HG03354 (cell line): ENCODE data around the gene ZNF214.

Source experiments
- ATAC-seq: cut with Tn5 transposase; IDR thresholded peaks from one replicate; pipeline ENCODE4 v1.9.1; 2021; ENCODE audit warnings: mild to moderate bottlenecking; ENCODE audit not compliant: unreplicated experiment, poor library complexity, severe bottlenecking

Gene ZNF214

DNA sequence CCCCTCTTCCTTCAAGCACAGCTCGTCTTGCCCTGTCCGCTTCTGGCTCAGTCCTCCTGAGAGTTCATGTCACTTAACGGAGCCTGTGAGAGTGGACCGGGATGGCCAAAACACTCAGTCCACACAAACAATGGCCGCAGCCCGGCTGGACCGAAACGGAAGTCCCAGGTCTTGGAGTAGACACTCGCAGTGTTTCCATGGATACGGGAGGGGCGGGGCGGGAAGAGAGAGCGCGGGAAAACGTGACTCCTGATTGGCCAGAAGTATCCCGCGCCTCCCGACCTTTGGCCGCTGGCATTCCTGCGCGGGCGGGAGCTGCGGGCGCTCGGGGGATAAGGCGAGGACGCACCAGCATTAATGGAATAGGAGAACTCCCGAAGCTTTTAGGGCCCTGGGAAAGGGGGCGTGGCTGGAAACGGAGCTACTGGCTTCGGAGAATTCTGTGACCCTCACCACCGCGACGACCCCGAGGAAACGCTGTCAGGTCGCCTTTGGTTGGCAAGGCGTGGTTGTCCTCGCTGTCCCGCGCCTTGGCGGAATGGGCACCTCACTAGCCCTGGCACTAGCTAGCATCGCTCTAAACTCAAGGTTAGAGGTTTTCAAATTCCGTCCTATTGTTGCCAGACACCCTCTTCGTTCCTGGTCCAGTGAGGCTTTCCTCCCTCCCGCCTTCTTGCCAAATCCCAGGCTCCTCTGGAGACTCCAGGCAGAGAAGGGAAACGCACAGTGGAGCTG lies at the start of gene ZNF214, which contains the start of gene NLRP14:
Gene ZNF214 (minus strand): TSS at position 164 of the 735 bp plus-strand sequence. CDS start 17,511 bp downstream, outside the sequence.
Gene NLRP14 (plus strand): TSS at position 297 of the 735 bp plus-strand sequence. CDS start 18,108 bp downstream, outside the sequence.
- peak; percentile 57 for ATAC-seq

DNA sequence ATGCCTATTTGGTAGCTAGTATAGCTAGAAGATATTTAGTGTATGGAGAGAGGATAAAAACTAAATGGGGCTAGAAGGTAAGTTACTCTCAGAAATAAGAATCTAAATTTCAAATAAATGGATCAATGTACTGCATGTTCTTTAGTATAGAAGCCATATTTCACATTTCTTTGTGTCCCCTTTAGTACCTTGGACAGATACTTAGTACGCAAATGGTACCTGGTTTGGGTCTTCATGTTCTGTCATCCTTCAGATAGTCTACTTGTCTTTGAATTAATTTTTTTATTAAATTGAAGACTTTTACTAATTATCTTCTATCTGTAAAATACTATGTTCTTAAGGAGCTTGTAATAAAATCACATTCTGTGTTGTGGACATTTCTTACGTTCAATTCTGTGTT lies 42.4 kb upstream of the ZNF214 start:
- no peak for ATAC-seq

DNA sequence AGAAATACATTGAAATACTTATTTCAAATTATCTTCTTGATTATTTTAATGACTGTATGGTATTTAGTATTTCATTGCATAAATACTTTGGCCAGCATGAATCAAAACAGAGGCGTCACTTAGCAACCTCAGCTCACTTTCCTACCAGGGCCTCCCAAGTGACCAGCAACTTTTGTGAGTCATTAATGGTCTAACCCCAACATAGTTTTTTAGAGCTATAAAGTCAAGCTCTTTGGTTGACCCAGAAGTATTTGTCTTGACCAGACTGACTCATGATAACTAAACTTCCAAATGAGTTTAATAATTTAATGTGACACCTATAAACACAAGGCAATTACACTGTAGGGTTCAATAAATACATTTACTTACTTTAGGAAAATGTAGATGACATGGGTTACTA lies 40.7 kb upstream of the ZNF214 start:
- no peak for ATAC-seq

DNA sequence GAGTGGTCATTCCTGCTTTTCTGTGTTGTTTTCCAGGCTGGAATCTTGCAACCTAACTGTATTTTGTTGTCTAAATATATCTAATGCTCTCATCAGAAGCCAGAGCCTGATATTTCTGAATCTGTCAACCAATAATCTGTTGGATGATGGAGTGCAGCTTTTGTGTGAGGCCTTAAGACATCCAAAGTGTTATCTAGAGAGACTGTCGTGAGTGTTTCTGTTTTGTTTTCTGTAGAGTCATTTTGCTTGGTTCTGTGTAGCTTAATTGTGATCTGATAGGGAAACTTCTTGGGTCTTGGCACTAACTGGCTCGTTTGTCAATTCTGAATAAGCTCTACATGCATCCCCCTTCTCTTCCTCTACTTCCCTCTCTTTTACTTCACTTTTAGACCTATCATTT lies 37.5 kb upstream of the ZNF214 start:
- ATAC-seq: no peak

DNA sequence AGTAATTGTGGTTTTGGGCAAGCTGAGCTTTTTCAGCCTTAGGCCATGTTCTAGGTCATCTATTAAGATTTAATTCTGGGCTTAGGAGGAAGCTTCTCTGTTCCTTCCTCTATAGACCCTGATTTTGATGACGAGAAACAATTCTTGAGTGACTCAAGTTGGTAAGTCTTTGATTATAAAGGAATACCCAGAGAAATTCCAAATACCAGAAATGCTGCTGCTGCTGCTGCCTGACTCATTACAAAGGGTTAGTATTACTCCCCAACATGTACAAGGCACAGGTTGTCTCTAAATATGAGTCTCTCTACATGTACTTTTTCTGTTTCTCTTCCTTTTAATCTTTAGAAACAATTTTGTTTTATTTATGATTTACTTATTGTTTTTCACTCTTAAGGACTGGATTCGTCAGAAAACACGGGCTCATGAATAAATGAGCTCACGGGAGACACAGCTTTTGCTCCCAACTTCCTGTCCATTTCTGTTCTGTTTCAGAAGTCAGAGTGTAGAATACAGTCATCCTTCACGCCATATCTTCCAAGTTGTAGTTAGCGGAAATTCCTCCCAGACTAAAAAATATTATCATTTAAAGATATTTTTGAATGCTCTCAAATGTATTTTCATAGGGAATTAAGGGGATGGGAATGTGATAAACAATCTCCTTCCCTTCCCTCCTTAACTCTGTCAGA lies 36.8 kb upstream of the ZNF214 start:
- no peak for ATAC-seq

GRCh38 chr11:7050191-7050590 lies 30.0 kb upstream of the ZNF214 start:
- no peak for ATAC-seq

DNA sequence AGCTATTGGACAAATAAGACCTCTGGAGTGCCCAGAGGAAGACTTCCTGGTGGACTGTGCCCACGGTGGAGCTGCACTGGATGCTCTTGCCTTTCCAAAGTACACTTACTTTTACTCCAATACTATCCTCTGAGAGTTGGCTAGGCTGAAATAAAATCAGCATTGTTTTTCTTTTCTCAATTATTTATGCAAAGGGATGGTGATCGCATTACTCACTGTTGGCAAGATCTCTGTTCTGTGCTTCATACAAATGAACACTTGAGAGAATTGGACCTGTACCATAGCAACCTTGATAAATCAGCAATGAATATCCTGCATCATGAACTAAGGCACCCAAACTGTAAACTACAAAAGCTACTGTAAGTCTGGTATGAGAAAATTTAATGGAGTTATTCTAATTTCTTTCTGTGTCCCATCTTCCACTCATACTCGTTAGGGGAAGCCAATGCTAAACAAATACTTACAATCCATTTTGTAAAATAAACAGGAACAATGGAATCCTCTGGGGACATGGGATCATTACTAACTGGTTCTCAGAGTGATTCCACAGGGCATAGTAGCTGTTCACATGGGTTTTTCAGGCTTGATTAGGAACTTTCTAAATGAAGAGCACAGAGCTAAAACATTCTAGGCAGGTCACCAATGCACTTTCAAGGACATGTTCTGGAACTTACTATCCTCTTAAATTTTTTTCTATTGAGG lies 26.5 kb upstream of the ZNF214 start:
- no peak for ATAC-seq

- ATAC-seq: no peak
Measured at GRCh38 chr11:7034019-7034418, 13.9 kb upstream of the ZNF214 start.

GRCh38 chr11:7032692-7033091 lies 12.5 kb upstream of the ZNF214 start:
- ATAC-seq: no peak

DNA sequence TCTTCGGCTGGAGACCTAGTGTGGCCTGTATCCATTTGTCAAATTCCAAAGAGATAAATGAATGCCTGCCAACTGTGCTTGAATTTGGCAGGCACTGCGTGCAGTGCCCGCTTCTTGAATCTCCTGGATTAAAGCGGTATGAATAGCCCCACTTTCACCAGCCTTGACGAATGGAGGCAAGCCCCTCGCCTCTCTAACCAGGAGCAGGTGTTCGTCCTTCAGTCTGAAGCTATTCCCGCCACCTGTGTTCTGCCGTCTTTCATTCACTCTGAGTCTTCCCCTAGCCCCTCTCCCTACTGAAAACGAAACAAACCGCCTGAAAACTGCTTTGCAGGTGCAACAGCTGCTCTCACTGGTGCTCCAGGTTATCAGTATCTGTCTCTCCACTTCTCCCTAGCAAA lies 11.3 kb upstream of the ZNF214 start:
- no peak for ATAC-seq

GRCh38 chr11:7030836-7031235 lies 10.7 kb upstream of the ZNF214 start:
- no peak for ATAC-seq

DNA sequence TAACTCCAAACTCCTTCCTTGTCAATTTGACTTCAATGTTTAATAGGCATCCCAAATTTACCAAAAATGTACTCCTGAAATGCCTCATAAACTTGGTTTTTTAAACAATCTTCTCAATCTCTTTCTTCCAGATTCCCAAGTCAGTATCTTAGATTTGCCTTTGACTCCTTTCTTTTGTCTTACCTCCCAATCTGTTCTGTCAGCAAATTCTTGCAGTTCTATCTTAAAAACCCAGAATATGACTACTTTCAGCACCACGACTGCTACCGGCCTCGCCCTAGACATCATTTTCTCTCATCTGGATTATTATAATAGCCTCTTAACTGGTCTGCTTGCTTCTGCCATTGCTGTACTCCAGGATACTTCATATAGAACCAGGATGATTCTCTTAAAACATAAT lies 8.0 kb upstream of the ZNF214 start:
- ATAC-seq: no peak

DNA sequence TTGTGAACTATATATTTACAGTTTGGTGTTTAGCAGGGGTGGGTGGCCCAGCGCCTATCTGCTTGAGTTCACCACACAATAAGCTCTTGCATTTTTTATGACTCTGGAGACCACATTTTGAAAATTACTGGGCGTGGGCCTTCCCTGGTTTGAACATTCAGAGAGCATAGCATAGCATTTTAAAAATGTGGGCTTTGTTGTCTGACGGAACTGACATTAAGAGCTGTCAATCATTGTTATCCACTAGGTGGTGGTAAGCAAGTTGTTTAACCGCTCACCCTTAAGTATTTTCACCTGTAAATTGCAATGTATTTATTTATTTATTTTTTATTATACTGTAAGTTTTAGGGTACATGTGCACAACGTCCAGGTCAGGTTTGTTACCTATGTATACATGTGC lies 1.2 kb upstream of the ZNF214 start:
- ATAC-seq: no peak

DNA sequence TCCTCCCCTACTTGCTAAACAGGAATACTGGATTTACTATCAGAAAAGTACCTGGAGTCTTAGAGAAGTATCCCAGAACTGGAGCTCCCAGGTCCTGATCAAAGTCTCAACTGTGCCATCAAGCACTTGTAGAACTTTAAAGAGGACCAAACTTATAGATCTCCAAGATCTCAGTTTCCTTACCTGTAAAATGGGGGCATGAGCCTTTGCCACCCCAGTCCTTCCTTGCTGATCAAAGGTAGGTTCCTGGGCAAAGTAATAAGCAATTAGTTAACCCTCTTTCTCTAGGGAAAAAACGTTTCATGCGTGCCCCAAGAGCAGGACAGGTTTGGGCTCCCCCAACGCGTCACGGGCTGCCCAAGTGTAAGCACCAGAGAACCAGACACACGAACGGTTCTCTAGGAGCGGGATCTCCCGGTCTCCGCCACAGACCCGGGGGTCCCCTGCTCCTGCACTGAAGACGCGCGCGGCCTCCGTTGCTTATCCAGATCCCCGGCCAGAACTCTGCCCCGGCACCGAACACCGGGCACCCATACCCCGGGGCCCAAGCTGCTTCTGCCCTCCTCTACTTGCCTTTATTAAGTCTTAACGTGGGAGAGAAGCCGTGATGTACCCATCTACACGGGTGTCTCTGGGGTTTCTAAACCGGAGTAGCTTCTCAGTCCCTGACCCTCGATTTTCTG lies 505 bp downstream of the ZNF214 start:
- ATAC-seq: peak; percentile 35

- ATAC-seq: no peak
Measured at GRCh38 chr11:7016011-7016410, 4.1 kb downstream of the ZNF214 start.

- no peak for ATAC-seq
Measured at GRCh38 chr11:7014118-7014517, 6.0 kb downstream of the ZNF214 start.

- ATAC-seq: no peak
Measured at GRCh38 chr11:7004482-7004881, 15.7 kb downstream of the ZNF214 start.

- ATAC-seq: no peak
Measured at GRCh38 chr11:6995703-6996102, 24.4 kb downstream of the ZNF214 start.

DNA sequence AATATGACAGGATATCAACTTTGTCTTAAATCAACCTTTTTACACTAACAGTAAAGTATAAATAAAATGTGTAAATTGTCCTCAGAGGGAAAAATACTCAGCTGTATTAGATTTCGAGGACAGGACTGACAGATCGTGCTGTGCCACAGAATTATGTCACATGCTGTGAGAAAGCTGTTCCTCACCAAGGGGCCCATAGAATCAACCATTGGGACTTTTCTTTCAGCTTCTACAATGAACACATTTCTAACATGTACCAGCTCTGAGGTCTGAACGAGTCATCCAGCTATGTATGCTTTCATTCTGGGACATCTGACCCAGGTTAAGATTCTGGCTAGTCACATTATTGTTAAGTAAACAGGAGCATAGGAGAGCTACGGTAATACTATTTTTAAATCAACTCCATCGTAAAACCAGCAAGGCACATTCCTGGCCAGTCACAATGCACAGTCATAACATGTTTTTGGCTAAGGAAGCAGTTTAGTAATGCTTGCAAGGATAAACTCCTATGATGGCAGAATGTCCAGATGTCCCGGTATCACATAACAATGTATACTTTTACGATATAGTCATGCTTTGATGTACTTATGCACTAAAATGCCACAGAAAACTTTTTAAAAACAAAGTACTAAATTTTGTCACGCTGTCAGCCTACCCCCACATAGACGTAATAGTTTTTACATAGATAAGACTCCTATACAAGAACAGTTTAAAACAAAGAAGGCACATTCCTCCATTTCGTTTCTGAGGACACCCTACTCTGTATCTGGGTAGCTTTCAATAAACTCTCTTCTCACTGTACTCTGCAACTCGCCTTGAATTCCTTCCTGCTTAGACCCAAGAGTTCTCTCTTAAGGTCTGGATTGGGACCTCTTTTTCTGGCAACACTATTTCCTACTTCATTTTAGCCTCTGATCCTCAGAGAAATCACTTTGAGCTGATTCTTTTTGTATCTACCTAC lies 27.4 kb downstream of the ZNF214 start:
- no peak for ATAC-seq
